Loucy (cell line): ENCODE measurements around the gene OVAAL.
"Not testable (repeated sequence)": the region's sequence is repeated elsewhere in the genome, so short reads cannot be mapped to it uniquely, and the experiment has no call there.

ENCODE experiments used
- H2AFZ ChIP-seq: fragments of 200-600 bp; sonication (generic); 2 replicates; pipeline ENCODE4 v1.6.0; 2016; ENCODE audit warnings: antibody characterized with exemption, mild to moderate bottlenecking, low read length, moderate library complexity
- H3F3A ChIP-seq: fragments of 200-600 bp; 2 replicates; pipeline ENCODE4 v1.6.0; 2016; ENCODE audit warnings: antibody characterized with exemption, low read depth, mild to moderate bottlenecking
- H3K27me3 ChIP-seq: fragments of 200-600 bp; sonication (generic); 2 replicates; pipeline ENCODE4 v1.6.1; 2014; ENCODE audit warnings: low read length, mild to moderate bottlenecking; ENCODE audit not compliant: insufficient read depth, poor library complexity, severe bottlenecking
- H3K36me3 ChIP-seq: fragments of 200-600 bp; sonication (generic); 2 replicates; pipeline ENCODE4 v1.6.1; 2016; ENCODE audit warnings: low read length; ENCODE audit not compliant: insufficient read depth
- H3K4me1 ChIP-seq: fragments of 200-600 bp; sonication (generic); 2 replicates; pipeline ENCODE4 v1.5.1; 2014; ENCODE audit warnings: low read length, mild to moderate bottlenecking; ENCODE audit not compliant: insufficient read depth, poor library complexity, severe bottlenecking
- H3K4me2 ChIP-seq: fragments of 200-600 bp; sonication (generic); 2 replicates; pipeline ENCODE4 v1.6.0; 2014; ENCODE audit warnings: antibody characterized with exemption, low read length, low read depth, mild to moderate bottlenecking; ENCODE audit not compliant: poor library complexity, severe bottlenecking
- H3K4me3 ChIP-seq: fragments of 200-600 bp; sonication (generic); 2 replicates; pipeline ENCODE4 v1.5.1; 2014; ENCODE audit warnings: low read length, mild to moderate bottlenecking, mixed read lengths; ENCODE audit not compliant: poor library complexity, severe bottlenecking
- H3K79me2 ChIP-seq: fragments of 200-600 bp; sonication (generic); 2 replicates; pipeline ENCODE4 v1.6.1; 2014; ENCODE audit warnings: low read length; ENCODE audit not compliant: insufficient read depth
- H3K9ac ChIP-seq: fragments of 200-600 bp; sonication (generic); 2 replicates; pipeline ENCODE4 v1.6.0; 2014; ENCODE audit warnings: mild to moderate bottlenecking, low read depth, low read length, moderate library complexity; ENCODE audit not compliant: poor library complexity, severe bottlenecking
- H3K9me2 ChIP-seq: fragments of 200-600 bp; sonication (generic); replicated peaks from 2 replicates; pipeline ENCODE4 v1.6.1; 2016; ENCODE audit warnings: low read depth, low read length, mixed read lengths
- H3K9me3 ChIP-seq: fragments of 200-600 bp; sonication (generic); 2 replicates; pipeline ENCODE4 v1.6.1; 2014; ENCODE audit warnings: mild to moderate bottlenecking, antibody characterized with exemption, low read length, low read depth; ENCODE audit not compliant: insufficient read depth
- H4K20me1 ChIP-seq: fragments of 200-600 bp; sonication (generic); 2 replicates; pipeline ENCODE4 v1.6.0; 2014; ENCODE audit warnings: antibody characterized with exemption, low read length, mild to moderate bottlenecking; ENCODE audit not compliant: insufficient read depth, poor library complexity, severe bottlenecking
- EZH2phosphoT487 ChIP-seq: fragments of 200-600 bp; IDR thresholded peaks from 2 replicates; pipeline ENCODE4 v1.6.1; 2018; ENCODE audit warnings: antibody characterized with exemption, mild to moderate bottlenecking, moderate library complexity, borderline replicate concordance
- TF ChIP-seq, protein P1 (sequence below): fragments of 200-600 bp; sonication (generic); conservative IDR thresholded peaks from 2 replicates; pipeline ENCODE4 v1.5.1; 2014; ENCODE audit warnings: mild to moderate bottlenecking, antibody characterized with exemption, low read length

The OVAAL gene

GRCh38 chr1:180545991-180546390 lies 12.8 kb upstream of the OVAAL start:
- H3K9ac ChIP-seq, result no peak overlapping the region
- H4K20me1 ChIP-seq, result no peaks in the 10 kb centered on the region
- no peak overlapping the region for H3K4me2 ChIP-seq
- TF ChIP-seq, protein P1, sequence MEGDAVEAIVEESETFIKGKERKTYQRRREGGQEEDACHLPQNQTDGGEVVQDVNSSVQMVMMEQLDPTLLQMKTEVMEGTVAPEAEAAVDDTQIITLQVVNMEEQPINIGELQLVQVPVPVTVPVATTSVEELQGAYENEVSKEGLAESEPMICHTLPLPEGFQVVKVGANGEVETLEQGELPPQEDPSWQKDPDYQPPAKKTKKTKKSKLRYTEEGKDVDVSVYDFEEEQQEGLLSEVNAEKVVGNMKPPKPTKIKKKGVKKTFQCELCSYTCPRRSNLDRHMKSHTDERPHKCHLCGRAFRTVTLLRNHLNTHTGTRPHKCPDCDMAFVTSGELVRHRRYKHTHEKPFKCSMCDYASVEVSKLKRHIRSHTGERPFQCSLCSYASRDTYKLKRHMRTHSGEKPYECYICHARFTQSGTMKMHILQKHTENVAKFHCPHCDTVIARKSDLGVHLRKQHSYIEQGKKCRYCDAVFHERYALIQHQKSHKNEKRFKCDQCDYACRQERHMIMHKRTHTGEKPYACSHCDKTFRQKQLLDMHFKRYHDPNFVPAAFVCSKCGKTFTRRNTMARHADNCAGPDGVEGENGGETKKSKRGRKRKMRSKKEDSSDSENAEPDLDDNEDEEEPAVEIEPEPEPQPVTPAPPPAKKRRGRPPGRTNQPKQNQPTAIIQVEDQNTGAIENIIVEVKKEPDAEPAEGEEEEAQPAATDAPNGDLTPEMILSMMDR, result no peak
- TF ChIP-seq EZH2phosphoT487, result no peak
- H3K27me3 ChIP-seq, result no peaks in the 10 kb centered on the region
- H3K9me2 ChIP-seq, result no peaks in the 10 kb centered on the region
- H3K79me2 ChIP-seq, result no peaks in the 10 kb centered on the region
- no peaks in the 10 kb centered on the region for H3K36me3 ChIP-seq
- no peak overlapping the region for H3K4me3 ChIP-seq
- H3F3A ChIP-seq, result no peaks in the 10 kb centered on the region
- no peaks in the 10 kb centered on the region for H3K9me3 ChIP-seq
- H2AFZ ChIP-seq, result no peak overlapping the region
- H3K4me1 ChIP-seq, result no peaks in the 10 kb centered on the region

GRCh38 chr1:180548686-180549317 lies 10.0 kb upstream of the OVAAL start:
- Histone ChIP-seq H3K27me3 (no peaks in the 10 kb centered on the region), H3K4me3 (no peak overlapping the region), H3K4me1 (no peaks in the 10 kb centered on the region), H3K36me3 (no peaks in the 10 kb centered on the region), H2AFZ (no peak overlapping the region), H3K9ac (no peak overlapping the region), H3K4me2 (no peak overlapping the region), H3K79me2 (no peaks in the 10 kb centered on the region), H4K20me1 (no peaks in the 10 kb centered on the region), H3K9me2 (no peaks in the 10 kb centered on the region), H3K9me3 (no peaks in the 10 kb centered on the region), H3F3A (no peaks in the 10 kb centered on the region)
- TF ChIP-seq EZH2phosphoT487, result no peak
- TF ChIP-seq, protein P1, result no peak

- not testable (repeated sequence) for H3K27me3 ChIP-seq, H3K36me3 ChIP-seq, H4K20me1 ChIP-seq, H3K9ac ChIP-seq, H3K4me1 ChIP-seq, H3K9me2 ChIP-seq, H3K4me3 ChIP-seq, H3F3A ChIP-seq, H2AFZ ChIP-seq, H3K9me3 ChIP-seq, H3K79me2 ChIP-seq, H3K4me2 ChIP-seq
These were observed 9.0 kb upstream of the OVAAL start for GRCh38 chr1:180549770-180550169.

DNA sequence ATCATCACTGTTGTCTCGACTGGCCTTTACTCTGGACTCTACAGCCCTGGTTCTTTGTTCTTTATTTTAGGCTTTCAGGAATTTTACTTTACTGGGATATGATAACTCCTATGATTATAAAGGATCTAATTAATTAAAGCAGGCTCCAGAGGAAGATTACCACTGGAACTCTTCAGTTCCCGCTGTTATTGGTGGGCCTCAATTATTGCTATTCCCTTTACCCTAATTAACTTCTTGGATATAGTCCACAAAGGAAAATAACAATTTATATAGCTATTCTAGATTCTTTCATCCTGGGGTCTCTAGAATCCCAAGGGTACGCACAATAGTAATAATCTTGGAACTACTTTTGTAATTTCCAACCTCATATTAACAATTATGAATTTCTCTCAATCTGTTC lies 8.5 kb upstream of the OVAAL start:
- Histone ChIP-seq H3K27me3 (no peaks in the 10 kb centered on the region), H3K9ac (no peak overlapping the region)

More for the DNA sequence above, 8.5 kb upstream of the OVAAL start:
- Histone ChIP-seq H3K4me1 (no peaks in the 10 kb centered on the region), H4K20me1 (no peaks in the 10 kb centered on the region), H3K4me3 (no peak overlapping the region), H2AFZ (no peak overlapping the region), H3K79me2 (no peaks in the 10 kb centered on the region), H3K9me2 (no peaks in the 10 kb centered on the region), H3F3A (no peaks in the 10 kb centered on the region), H3K9me3 (no peaks in the 10 kb centered on the region), H3K4me2 (no peak overlapping the region), H3K36me3 (no peaks in the 10 kb centered on the region)
- no peak for TF ChIP-seq EZH2phosphoT487
- TF ChIP-seq, protein P1, result no peak
